Stimulated activated CD8-positive, alpha-beta memory T cell treated with anti-CD3 and anti-CD28 coated beads, Interleukin-12 subunit alpha, Interleukin-12 subunit beta, amount 100 ng/mL, for 24 hours (primary cell): ENCODE measurements around the gene CPB2.

Experiments
- DNase-seq: peaks from one replicate; pipeline ENCODE4 v3.0.0-alpha.2; 2020; ENCODE audit errors: extremely low read depth

Gene CPB2

DNA sequence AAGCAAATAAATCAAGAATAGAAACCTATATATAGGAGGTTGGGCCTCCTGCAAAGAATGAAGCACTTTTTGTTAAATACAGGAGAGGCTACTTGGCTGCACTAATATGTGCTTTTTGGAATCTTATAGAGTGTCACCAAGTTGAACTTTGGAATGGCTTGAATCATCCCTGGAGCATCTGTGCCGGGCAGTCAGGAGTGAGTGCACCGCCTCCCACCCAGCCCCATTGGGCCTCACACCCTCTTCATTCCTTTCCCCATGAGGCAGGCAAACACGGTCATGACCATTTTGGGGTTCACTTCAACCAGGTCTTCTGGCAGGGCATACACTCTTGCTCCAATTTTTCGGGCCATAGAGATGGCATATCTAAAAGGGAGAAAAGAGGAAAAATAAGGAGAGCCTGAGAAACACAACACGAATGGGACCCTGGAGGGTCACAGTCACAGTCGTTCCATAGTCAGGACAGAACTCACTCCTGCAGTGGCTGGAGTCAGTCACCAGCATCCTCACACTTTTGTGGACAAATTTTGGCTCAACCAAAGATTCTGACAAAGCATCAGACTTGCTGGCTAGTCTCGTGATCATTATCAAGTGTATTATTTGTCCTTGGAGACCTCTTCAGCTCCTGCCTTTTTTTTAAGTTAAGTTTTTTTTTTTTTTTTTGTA, 22.7 kb upstream of the CPB2 start:
- DNase-seq = no peak

DNA sequence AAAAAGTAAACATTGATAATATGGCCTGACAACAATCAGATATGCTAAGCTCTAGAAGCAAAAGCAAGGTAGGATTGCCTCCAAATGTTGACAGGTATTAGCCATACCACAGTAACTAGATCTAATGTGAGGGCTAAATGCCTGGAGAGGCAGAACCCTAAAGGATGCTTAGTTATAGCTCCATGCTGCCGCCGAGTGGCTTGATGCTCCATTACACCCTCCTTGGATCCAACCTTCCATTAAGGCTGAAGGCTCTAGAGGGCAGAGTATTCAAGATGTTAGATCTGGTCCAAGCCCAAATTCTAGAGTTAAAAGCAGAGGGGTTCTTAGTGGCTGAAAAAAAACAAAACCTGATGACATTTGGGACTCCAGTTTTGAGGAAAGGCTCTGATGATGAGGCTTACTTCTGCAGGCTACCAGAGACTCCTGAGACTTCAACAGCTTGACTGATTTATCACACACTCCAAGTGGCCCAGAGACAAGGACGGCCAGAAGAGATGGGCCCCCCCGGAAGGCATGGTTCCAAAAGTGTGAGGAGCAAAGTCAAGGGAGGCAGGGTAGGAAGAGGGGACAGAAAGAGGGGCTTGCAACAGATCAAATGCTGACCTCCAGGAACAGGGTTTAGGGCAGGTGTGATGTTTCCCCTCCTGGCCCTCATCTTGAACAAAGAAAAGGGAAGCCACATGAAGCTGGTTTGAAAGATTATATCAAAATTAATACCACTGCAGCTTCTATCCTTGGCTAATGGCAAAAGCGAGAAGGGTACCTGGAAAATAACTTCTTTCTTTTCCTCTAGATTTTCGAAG, 21.9 kb upstream of the CPB2 start:
- peak; percentile 28 for DNase-seq

DNA sequence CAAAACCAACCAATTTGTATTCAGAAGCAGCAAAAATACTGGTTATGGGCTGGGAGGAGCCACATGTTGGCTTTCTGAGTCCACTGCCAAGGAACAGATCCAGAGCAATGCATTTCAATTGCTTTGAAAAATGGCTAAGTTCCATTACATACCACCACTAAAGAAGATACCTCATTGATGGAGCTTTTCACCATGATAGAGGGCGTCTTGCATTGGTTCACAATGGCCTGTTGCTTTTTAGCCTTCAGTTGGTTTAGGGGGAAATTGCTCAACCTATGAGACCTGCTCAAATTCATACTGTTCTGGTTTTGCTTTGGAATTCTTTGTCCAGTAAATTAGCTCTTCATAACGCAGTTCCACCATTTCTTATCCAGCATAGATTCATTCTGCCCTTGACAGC, 21.2 kb upstream of the CPB2 start:
- DNase-seq = no peak

DNA sequence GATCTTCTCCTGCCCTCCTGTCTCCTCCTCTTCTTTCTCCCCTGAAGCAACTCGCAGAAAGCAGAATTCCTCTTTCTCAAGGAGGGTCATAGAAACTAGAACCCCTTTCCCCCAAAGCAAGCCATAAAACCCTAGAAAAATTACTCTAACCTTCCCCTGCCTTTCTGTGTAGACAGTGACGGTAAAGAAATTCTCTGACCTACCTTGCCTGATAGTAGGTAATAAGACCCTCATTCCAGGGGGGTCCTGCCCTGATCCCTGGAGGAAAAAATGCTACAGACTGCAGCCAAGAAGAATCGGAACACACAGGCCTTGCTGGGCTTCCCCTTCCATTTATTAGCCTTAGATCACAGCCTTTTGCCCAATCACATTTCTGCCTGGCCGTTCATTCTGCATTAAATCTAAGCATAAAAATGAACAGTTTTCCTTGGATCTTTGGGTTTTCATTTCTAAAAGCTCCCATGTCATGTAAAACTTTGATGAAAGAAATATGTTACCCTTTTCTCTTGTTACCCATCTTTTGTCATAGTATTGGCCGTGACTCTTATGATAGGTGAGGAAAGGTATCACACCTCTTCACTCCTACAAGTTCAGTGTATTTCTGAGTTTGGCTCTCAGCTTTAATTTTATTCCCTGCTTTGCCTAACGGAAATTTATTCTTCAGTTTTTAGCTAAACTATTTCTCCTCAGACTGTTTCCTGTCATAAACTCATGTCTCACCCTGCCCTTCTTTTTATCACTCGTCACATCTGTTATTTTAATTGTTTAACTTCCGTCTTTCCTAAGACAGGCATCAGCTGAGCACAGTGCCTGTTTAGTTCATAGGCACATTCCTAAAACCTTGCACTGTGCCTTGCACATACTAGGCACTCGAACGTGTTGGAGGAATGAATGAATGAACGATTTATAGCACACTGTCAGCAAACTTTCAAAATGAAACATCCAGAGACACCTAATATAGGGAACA, 20.4 kb upstream of the CPB2 start:
- no peak for DNase-seq

DNA sequence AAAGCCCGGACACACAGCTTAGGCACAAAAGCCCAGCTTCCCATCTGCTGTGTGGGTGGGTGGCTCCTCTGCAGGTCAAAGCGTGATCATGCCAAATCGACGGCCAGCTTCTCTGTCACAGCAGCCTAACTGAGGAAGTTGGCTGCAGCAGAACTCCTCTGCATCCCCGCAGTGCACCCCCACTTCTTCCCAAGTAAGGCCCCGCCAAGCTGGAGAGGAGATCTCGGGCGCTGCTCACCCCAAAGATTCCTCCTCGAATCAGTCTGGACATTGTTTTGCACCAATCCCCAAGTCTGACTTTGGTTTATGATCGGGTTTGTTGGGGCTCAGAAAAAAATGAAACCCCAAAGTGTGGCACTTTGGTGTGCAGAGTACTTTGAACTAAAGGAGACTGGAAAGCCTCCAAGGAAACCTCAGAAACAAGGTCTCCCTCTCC, 19.7 kb upstream of the CPB2 start:
- no peak for DNase-seq

DNA sequence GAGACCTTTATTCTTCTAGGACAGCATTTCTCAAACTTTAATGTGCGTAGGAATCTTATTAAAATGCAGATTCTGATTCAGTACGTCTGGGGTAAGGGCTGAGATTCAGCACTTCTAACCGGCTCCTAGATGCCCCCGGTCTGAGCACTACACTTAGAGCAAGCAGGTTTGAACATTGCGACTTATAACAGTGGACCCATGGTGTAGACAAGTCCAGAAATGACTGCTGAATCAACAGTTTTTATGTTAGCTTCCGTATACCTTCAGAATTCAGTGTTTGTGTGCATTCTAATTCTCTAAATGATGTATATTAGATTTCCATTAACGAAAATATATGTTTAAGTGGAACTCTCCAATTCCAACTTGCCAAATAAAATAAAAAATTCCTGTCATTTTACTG, 17.5 kb upstream of the CPB2 start:
- no peak for DNase-seq

DNA sequence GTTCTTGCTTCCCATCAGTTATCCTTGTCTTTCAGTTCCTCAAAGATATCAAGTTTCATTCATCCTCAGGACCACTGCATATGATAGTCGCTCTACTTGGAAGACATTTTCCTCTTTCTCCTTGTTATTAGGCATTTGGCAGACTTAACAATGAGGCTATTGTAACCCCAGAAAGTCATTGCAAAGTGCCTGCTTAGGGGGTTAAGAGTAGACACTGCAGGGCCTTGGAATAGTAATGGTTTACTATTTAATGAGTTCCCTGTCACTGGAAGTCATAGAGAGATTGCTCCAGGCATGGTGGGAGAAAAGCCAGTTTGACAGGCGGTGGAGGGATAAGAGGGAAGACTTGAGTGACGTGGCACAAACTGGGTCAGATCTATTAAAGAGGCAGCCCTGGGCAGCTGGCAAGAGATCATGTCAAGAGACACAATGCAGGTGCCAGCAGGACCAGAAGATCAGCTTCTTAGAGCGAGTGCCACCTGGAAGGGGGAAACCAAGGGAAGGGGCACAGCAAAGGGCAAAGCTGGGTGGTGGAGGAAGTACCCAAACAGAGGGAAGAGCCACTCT, 16.8 kb upstream of the CPB2 start:
- DNase-seq = no peak

DNA sequence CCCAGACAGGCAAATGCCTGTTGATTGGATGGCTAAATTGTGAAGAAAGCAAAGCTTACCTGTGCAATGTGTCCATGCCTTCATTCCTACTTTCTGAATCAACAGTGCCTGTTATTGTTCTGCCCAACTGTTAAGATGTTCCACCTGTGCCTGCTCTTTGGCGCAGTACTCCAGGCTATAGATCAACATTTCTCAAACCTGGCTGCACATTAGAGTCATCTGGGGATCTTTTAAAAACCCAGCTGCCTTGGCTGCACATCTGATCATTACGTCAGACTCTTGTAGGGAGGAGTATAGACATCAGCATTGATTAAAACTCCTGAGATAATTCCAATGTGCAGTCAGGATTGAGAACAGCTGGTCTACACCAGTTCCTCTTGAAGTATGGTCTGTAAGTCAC, 16.2 kb upstream of the CPB2 start:
- no peak for DNase-seq

DNA sequence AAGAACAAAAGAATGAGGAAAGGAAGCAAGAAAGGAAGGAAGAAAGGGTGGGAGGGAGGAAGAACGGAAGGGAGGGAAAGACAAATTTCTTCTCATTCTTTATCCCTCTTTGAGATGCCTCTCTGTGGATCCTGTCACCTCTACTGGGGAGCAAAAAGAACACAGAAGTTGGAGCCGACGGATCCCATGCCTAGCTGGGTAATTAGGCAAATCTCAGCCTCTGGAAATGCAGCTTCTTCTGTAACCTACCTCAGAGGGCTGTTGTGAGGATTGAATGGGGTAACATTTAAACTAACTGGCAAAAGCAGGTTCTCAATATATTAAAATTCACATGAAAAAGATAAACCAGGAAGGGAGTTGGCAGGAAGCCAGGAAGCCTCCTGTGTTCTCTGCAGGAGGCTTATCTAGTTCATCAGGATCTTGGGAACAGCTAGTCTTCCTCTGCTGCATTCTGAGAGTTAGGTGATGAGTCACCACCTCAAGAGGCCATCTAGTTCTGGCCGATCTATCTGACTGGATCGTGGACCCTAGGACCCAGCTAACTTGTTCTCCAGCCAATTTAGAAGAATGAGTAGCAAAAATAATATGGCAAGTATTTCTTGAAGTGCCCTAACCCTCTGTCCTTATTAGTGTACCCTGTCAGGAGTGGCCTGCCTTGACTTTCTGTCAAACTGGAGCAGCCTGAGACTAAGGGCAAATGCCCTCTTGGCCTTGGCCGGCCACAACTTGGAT, 15.2 kb upstream of the CPB2 start:
- DNase-seq = no peak

DNA sequence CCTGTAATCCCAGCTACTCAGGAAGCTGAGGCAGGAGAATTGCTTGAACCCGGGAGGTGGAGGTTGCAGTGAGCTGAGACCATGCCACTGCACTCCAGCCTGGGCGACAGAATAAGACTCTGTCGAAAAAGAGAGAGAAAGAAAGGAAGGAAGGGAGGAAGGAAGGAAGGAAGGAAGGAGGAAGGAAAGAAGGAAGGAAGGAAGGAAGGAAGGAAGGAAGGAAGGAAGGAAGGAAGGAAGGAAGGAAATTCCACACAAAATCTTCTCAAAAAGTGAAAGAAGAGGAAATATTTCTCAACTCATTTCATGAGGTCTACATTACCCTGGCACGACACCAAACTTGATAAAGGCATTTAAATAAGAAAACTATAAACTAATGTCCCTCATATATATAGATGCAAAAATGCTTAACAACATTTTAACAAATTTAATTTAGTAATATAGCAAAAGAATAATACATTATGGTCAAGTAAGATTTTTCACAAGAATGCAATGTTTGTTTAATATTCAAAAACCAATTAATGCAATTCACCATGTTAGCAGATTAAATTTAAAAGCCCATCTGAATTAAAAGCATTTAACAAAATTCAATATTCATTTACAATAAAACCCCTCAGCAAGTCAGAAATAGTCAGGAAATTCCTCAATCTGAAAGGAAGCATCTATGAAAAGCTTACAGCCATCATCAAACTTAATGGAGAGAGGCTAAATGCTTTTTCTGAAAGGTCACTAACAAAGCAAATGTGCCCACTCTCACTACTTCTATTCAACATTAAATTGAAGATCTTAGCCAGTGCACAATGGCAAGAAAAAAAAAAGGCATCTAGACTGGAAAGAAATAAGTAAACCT, 12.0 kb upstream of the CPB2 start:
- DNase-seq = no peak

DNA sequence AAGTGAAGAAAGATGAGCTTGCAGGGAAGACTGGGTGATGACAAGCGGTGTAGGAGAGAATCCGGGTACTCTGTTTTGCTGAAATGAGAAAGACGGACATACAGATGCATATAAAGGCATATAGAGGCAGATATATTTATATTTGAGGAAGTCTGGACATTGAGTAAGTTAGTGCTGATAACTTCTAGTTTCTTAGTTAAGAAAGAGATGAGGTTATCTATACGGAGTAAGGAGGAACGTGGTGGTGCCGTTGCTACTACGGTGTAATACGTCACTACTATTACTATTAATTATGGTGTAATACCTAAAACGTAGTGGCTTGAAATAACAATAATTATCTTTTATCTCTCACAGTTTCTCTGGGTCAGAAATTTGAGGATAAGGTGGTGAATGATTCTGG, 9.8 kb upstream of the CPB2 start:
- no peak for DNase-seq

DNA sequence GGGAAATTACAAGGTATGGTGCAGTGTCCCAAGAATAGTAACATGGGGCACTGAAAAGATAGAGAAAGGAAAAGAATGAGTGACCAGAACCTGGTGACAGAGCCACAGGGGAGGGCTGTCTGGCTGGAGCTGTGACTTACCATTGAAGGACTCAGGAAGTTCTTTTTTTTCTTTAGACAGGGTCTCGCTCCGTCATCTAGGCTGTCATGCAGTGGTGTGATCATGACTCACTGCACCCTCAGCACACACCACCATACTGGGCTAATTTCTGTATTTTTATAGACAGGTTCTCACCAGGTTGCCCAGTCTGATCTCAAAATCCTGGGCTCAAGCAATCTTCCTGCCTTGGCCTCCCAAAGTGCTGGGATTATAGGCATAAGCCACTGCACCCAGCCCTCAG, 8.8 kb upstream of the CPB2 start:
- no peak for DNase-seq

DNA sequence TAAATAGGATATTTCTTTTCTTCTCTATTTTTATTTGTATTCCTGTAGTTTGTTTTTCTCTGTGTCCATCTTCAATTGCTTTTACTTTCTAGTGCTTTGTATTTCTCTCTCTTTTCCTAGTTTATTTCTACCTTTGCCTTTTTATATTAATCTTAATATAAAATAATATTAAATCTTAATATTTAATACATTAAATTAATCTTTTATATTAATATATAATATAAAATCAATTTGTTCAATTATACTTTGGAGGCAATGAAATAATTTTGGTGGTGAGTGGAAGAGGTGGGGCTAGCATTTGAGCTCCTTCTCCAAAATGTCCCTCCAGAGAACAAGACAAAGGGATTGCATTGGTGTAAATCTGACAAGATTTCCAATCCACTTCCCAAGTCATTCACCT, 6.3 kb upstream of the CPB2 start:
- DNase-seq = no peak

DNA sequence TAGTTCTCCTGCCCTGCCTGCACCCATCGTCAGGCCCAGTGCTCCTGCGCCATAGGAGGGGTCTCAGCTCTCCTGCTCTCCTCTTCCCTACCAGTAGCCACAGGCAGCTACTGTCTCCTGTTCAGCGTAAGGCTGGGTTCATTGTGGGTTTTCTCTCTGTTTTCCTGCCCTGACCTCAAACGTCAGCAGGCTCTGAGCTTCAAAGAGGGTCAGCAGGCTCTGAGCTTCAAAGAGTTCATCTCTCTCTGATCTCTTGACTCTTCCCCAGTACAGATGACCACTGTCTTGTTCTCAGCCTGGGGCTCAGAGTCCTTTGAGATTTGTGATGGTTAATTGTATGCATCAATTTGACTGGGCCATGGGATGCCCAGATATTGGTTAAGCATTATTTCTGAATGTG, 4.6 kb upstream of the CPB2 start:
- DNase-seq = no peak

DNA sequence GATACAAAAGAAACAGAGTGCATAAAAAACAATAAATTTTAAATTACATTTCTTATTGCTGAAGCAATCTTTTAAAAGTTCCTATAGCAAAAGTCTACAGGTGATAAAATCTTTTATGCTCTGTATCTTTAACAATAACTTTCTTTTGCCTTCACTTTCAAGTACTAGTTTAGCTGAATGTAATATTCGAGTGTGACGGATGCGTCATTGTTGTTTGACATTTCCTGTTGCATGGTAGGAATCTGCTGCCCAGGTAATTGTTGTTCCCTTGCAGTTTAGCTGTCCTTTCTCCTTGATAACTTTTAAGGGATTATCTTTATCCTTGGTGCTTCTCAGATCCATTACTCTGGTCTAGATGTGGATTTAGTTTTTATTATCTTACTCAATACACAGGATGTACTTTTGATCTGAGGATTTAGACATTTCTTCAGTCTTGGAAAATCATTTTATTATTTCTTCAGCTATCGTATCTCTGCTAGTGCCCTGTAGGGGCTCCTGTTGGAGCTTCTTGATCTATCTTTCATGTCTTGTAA, 2.1 kb upstream of the CPB2 start:
- no peak for DNase-seq

DNA sequence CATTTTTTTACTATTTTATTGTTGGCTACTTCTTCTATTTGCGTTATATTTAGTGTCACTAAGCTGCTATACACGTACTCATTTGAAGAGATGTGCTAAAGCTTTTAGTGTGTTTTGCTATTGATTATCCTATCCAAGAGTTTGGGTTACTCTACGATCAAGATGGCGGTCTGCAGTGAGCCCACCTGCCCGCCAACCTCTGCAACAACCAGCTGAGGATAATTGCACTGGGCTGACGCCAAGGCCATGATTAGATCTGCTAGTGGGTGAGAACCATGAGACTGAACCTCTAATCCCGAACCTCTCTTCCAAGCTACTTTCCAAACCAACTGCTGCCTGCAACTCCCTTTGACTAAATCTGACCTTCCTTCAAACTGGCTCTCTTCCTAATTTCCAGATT, 1.8 kb downstream of the CPB2 start:
- no peak for DNase-seq

DNA sequence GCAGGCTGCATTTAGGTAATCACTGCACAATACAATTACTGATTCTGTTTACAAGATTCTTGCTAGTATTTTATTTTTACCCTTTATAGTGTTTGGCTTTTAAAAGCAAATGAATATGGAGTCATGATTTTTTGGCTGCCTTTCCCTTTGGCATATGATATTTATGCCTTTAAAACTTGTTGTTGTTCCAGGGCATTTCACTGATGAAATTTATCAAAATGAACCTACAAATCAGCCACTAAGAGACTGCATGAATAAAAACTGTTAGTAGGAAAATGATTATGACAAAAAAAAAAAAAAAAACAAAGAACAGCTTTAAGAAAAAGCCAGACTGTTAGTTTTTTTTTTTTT, 2.6 kb downstream of the CPB2 start:
- no peak for DNase-seq

DNA sequence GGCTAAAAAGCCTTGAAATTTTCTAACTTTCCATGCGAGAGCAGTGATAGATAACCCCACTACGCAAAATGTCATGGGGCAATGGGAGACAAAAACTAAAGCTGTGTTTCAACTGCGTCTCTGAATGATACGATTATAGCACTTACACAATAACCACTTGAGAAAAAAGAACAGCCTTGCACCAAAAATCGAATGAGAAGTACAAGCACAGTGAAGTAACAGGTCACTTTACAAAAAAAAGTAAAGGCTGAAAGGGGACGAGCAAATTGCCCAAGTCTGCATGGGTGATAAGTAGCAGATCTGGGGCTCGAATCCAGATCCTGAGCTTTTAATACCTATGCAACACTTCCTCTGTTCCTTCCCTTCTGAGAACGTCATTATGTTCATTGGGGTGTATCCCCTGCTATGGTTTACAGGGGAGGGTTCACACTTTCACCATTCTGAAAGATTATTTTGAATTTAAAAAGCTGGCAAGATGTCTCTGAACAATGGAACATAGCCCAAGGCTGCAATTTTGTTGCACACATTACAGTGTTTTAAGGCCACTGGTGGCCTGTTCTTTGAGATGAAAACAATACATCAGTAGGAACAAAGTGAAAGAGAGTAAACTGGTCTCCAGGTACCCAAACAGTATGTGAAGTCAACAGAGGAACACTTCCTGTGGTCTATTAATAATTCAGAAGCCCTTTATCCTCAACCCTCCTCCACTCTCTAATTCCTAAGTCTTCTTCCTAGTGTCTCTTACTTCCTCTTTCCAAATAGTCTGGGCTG, 3.2 kb downstream of the CPB2 start:
- no peak for DNase-seq

DNA sequence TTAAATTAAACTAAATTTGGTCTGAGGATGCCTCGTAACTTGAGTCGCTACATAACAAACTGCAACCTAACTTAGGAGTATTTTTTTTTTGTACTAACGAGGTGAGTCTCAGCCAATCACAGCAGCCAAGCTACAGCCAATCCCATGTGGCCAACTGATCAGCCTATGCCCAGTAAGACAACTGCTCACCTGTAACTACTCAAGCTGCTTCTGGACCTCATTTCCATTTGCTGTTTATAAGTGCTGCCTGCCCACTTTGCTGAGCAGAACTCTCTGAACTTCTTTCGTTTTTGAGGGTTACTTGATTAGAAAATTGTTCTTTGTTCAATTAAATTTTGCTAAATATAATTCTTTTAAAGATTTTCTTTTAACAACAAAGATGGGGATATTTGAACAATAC, 3.8 kb downstream of the CPB2 start:
- no peak for DNase-seq
